HepG2 (cell line): Measurements from ENCODE around the gene KLHDC1. TPM values are rescaled to one million over a fixed set of nuclear protein-coding genes. Genes with fewer than 3 reads are reported as not detected.

Experiments used
- DNMT1 ChIP-seq: sonication (generic); formaldehyde crosslinking; IDR thresholded peaks from 2 replicates; pipeline ENCODE4 v1.5.1; 2020; ENCODE audit warnings: mild to moderate bottlenecking, missing genetic modification reagents
- DR1 ChIP-seq: sonication (generic); formaldehyde crosslinking; IDR thresholded peaks from 2 replicates; pipeline ENCODE4 v1.8.0; 2021; ENCODE audit warnings: mild to moderate bottlenecking, missing genetic modification reagents, inconsistent platforms
- HOXA5 ChIP-seq: sonication (generic); formaldehyde crosslinking; IDR thresholded peaks from 2 replicates; pipeline ENCODE4 v1.4.0; 2020; ENCODE audit warnings: missing genetic modification reagents
- KDM5B ChIP-seq: sonication (generic); formaldehyde crosslinking; IDR thresholded peaks from 2 replicates; pipeline ENCODE4 v1.4.0; 2020; ENCODE audit warnings: missing genetic modification reagents, mild to moderate bottlenecking, borderline replicate concordance
- KMT2A ChIP-seq: sonication (generic); formaldehyde crosslinking; IDR thresholded peaks from 2 replicates; pipeline ENCODE4 v1.4.0; 2020; ENCODE audit warnings: missing genetic modification reagents
- MAX ChIP-seq: IDR thresholded peaks from 2 replicates; pipeline ENCODE4 v1.6.1; 2012; ENCODE audit warnings: inconsistent platforms
- MED1 ChIP-seq: sonication (generic); formaldehyde crosslinking; IDR thresholded peaks from 2 replicates; pipeline ENCODE4 v1.4.0; 2020; ENCODE audit warnings: missing genetic modification reagents
- NCOA2 ChIP-seq: sonication (generic); formaldehyde crosslinking; IDR thresholded peaks from 2 replicates; pipeline ENCODE4 v1.8.0; 2022; ENCODE audit warnings: inconsistent platforms
- NFATC3 ChIP-seq: sonication (generic); formaldehyde crosslinking; IDR thresholded peaks from 2 replicates; pipeline ENCODE4 v1.5.1; 2020; ENCODE audit warnings: mild to moderate bottlenecking, missing genetic modification reagents
- NFE2 ChIP-seq: sonication (generic); formaldehyde crosslinking; IDR thresholded peaks from 2 replicates; pipeline ENCODE4 v1.4.0; 2020; ENCODE audit warnings: missing genetic modification reagents
- NFIB ChIP-seq: sonication (generic); formaldehyde crosslinking; IDR thresholded peaks from 2 replicates; pipeline ENCODE4 v1.9.0; 2021; ENCODE audit warnings: missing genetic modification reagents, mild to moderate bottlenecking, borderline replicate concordance
- RBAK ChIP-seq: sonication (generic); formaldehyde crosslinking; IDR thresholded peaks from 2 replicates; pipeline ENCODE4 v1.5.1; 2020; ENCODE audit warnings: mild to moderate bottlenecking, missing genetic modification reagents
- RBM22 ChIP-seq: fragments of 200-400 bp; formaldehyde crosslinking; optimal IDR thresholded peaks from 2 replicates; pipeline ENCODE3; 2017; ENCODE audit warnings: mild to moderate bottlenecking, low read length, moderate library complexity
- REL ChIP-seq: sonication (generic); formaldehyde crosslinking; conservative IDR thresholded peaks from 2 replicates; pipeline ENCODE4 v1.8.0; 2022; ENCODE audit warnings: mild to moderate bottlenecking, missing genetic modification reagents, moderate library complexity
- RFX1 ChIP-seq: fragments of 450-650 bp; IDR thresholded peaks from 2 replicates; pipeline ENCODE4 v1.6.1; 2017
- RFX5 ChIP-seq: IDR thresholded peaks from 2 replicates; pipeline ENCODE4 v1.6.1; 2011; ENCODE audit warnings: low read depth, low read length, improper control_type of control experiment
- SIX4 ChIP-seq: sonication (generic); formaldehyde crosslinking; IDR thresholded peaks from 2 replicates; pipeline ENCODE4 v1.4.0; 2020; ENCODE audit warnings: missing genetic modification reagents
- THYN1 ChIP-seq: sonication (generic); formaldehyde crosslinking; IDR thresholded peaks from 2 replicates; pipeline ENCODE4 v1.8.1; 2023; ENCODE audit warnings: low read depth, mild to moderate bottlenecking, moderate library complexity, missing genetic modification reagents, borderline replicate concordance
- TOE1 ChIP-seq: sonication (generic); formaldehyde crosslinking; IDR thresholded peaks from 2 replicates; pipeline ENCODE4 v1.4.0; 2020; ENCODE audit warnings: mild to moderate bottlenecking, missing genetic modification reagents
- ZMAT5 ChIP-seq: sonication (generic); formaldehyde crosslinking; IDR thresholded peaks from 2 replicates; pipeline ENCODE4 v1.5.0; 2020; ENCODE audit warnings: mild to moderate bottlenecking, low read depth, missing genetic modification reagents, borderline replicate concordance
- ZNF672 ChIP-seq: sonication (generic); formaldehyde crosslinking; IDR thresholded peaks from 2 replicates; pipeline ENCODE4 v1.8.1; 2022; ENCODE audit warnings: missing genetic modification reagents
- ZNF704 ChIP-seq: sonication (generic); formaldehyde crosslinking; IDR thresholded peaks from 2 replicates; pipeline ENCODE4 v1.8.1; 2023; ENCODE audit warnings: mild to moderate bottlenecking, inconsistent platforms, moderate library complexity, missing genetic modification reagents, borderline replicate concordance
- ZNF75D ChIP-seq: sonication (generic); formaldehyde crosslinking; IDR thresholded peaks from 2 replicates; pipeline ENCODE4 v1.8.1; 2023; ENCODE audit warnings: missing genetic modification reagents, mild to moderate bottlenecking, borderline replicate concordance
- ZNF816 ChIP-seq: sonication (generic); formaldehyde crosslinking; IDR thresholded peaks from 2 replicates; pipeline ENCODE4 v1.8.0; 2022; ENCODE audit warnings: missing genetic modification reagents, mild to moderate bottlenecking, borderline replicate concordance
- ZNF839 ChIP-seq: sonication (generic); formaldehyde crosslinking; IDR thresholded peaks from 2 replicates; pipeline ENCODE4 v1.4.0; 2020; ENCODE audit warnings: missing genetic modification reagents, mild to moderate bottlenecking, borderline replicate concordance
- polyA plus RNA-seq, 8 experiments: library from polyadenylated mRNA; depleted of rRNA in 3 of 8; stranded (reverse) in 7 of 8; unstranded in 1 of 8; fragments of >200 nt; fragmentation: Illumina TruSeq in 4 of 8; extraction: Trizol in 4 of 8; gene quantifications; 2 replicates each; pipeline versions ENCODE4 v1.2.1 to v1.2.3, GENCODE V29; 2011 to 2016; ENCODE audit warnings: low read depth in 4 of 8, missing spikeins in 1 of 8, mixed read lengths in 1 of 8; ENCODE audit not compliant: insufficient read depth in 1 of 8
- total RNA-seq, 5 experiments: library from RNA; depleted of rRNA; stranded (reverse); fragments of >200 nt; fragmentation: Illumina TruSeq; extraction: Trizol; gene quantifications; 2 replicates each; pipeline ENCODE4 v1.2.3, GENCODE V29; 2016; ENCODE audit warnings: low read depth in 1 of 5
- TF ChIP-seq, protein P1 (sequence below): sonication (generic); formaldehyde crosslinking; IDR thresholded peaks from 2 replicates; pipeline ENCODE4 v1.4.0; 2020; ENCODE audit warnings: mild to moderate bottlenecking, missing genetic modification reagents

The KLHDC1 gene
- total and polyA plus RNA-seq, 2 of the 13 experiments (the other 11 are each of a cell fraction or from before 2014, with no cell fraction given), result 0.11 TPM; not detected in 1

- TF ChIP-seq THYN1 (no peak), ZMAT5 (no peak), RFX5 (no peak), ZNF704 (CRISPR knock-in tag) (no peak), ZNF839 (CRISPR knock-in tag) (no peak), ZNF672 (CRISPR knock-in tag) (no peak), DNMT1 (no peak), DR1 (CRISPR knock-in tag) (no peak), REL (no peak), MAX (no peak; the same call in 1 of the 2 replicates), KDM5B (CRISPR knock-in tag) (0 out of 2 replicates have a peak, but pooled peaks have one; percentile 13), MED1 (CRISPR knock-in tag) (peak; percentile 28; the same call in 1 of the 2 replicates), RBAK (CRISPR knock-in tag) (no peak), NFIB (CRISPR knock-in tag) (no peak), KMT2A (CRISPR knock-in tag) (no peak), ZNF75D (CRISPR knock-in tag) (no peak), TOE1 (no peak), RFX1 (no peak), RBM22 (peak; percentile 45), NCOA2 (CRISPR knock-in tag) (no peak), NFATC3 (no peak), NFE2 (no peak), ZNF816 (CRISPR knock-in tag) (no peak; the same call in 1 of the 2 replicates), SIX4 (CRISPR knock-in tag) (no peak), HOXA5 (CRISPR knock-in tag) (no peak)
- TF ChIP-seq, protein P1, sequence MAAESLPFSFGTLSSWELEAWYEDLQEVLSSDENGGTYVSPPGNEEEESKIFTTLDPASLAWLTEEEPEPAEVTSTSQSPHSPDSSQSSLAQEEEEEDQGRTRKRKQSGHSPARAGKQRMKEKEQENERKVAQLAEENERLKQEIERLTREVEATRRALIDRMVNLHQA, result no peak
These were observed 75.6 kb downstream of the KLHDC1 start (continued) for GRCh38 chr14:49768301-49769121.
